ENCODE data around the gene SMCO3.

The SMCO3 gene

DNA sequence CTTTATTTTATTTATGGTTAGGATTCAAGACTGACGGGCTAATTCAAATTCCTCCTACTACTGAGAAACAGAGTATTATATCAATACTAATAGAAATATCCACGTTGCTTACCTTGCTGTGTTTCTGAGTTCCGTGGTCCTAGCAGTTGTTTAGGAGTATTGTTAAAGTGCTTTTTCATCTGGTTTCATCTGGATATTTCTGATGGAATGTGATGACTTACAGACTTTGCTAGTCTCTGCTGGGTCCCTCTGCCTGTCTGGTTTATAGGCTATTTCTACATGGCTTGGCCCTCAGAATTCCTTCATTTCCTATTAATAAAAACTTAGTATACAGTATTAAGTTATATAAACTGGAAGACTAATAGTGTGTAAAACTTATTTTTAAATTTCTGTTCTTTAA, at the start of gene SMCO3:
Gene SMCO3 (minus strand): TSS at position 169 of the 400 bp plus-strand sequence. CDS start 7,502 bp downstream, outside the sequence.
- no peak for DNase-seq (ENCODE audit: low read depth)

DNA sequence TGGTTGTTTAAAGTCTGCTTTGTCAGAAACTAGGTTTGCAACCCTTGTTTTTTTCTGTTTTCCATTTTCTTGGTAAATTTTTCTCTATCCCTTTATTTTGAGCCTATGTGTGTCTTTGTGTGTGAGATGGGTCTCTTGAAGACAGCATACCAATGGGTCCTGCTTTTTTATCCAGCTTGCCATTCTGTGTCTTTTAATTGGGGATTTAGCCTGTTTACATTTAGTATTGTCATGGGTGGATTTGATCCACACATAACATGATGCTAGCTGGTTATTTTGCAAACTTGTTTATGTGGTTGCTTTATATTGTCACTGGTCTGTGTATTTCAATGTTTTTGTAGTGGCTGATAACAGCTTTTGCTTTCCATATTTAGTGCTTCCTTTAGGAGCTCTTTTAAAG, 46.5 kb upstream of the SMCO3 start:
- no peak for DNase-seq (ENCODE audit: low read depth)

GRCh38 chr12:14858513-14858912, 44.5 kb upstream of the SMCO3 start:
- no peak for DNase-seq (ENCODE audit: low read depth)

DNA sequence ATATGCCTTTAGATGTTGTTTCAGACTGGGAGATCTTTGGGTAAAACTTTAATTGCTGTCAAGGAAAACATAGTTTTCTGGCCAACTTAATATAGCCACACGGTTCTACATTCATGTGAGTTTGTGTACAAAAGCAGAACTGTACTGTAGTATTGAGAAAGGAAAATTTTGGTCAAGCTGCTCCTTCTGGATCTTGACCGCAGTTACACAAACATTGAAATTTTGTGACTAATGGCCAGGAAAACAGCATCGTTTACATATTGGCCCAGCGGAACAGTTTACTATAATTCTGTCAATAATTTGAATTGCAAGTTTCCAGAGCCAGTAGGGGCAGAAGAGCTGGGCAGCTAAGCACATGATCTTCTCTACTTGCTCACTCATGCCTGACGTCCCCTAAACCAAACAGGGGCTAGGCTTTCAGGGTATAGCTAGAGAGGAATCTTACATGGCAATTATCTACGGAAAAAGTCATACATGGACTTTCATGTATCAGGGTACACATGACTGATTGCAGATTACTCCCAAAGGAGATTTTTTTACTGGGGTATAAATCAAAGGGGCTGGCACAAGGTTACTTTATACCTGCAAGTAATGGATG, 40.7 kb upstream of the SMCO3 start:
- DNase-seq (ENCODE audit: low read depth), result no peak

- DNase-seq (ENCODE audit: low read depth), result no peak
These were observed 40.0 kb upstream of the SMCO3 start for GRCh38 chr12:14853961-14854360.

- DNase-seq (ENCODE audit: low read depth), result no peak
These were observed 38.9 kb upstream of the SMCO3 start for GRCh38 chr12:14852880-14853279.

DNA sequence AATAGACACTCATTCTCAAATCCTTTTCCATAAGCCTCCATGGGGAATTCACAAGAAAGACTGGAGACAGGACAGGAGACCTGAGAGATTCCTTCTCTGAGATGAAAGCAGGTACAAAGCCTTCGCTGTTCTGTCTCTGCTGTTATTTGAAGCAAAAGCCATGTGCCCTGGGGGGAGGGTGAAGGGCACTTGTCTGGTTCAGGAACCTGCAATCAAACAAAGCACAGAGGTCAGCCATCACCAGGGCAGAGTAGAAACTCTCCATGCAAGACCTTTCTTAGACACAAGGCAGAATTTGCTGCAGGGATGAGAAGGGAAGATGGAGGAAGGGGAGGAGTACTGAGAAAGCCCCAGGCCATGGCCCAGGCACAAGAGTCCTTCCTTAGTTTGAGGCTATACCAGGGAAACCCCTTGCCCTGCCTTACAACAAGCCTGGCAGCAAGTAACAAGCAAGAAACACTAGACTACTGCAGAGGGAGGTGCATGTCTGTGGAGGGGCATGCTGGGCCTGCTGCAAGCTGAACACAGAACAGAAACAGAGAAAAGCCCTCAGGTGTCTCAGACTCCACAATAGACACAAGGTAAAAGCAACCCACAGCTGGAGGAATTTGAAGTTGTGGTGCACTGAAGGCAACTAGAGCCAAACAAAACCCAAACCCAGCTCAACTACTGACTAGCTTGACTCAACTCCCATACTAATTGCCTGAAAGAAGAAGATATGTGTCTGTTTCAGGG, 37.1 kb upstream of the SMCO3 start:
- no peak for DNase-seq (ENCODE audit: low read depth)

DNA sequence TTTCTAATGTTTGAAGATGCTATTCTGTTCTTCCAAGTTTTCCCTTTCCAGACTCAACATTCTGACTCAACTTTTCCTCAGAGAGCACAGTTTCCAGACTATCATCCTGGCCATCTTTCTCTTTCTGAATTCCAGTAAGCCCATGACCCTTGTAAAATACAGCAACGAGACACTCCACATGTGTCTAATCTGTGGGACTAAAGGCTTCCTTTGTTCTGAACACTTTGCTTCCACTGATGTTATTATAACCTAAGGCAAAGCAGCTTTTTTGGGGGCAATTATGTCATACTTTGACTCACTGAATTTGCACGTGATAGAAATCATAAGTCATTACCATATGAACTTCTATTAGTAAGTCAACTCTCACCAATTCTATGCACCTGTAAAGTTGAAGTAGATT, 35.7 kb upstream of the SMCO3 start:
- no peak for DNase-seq (ENCODE audit: low read depth)

DNA sequence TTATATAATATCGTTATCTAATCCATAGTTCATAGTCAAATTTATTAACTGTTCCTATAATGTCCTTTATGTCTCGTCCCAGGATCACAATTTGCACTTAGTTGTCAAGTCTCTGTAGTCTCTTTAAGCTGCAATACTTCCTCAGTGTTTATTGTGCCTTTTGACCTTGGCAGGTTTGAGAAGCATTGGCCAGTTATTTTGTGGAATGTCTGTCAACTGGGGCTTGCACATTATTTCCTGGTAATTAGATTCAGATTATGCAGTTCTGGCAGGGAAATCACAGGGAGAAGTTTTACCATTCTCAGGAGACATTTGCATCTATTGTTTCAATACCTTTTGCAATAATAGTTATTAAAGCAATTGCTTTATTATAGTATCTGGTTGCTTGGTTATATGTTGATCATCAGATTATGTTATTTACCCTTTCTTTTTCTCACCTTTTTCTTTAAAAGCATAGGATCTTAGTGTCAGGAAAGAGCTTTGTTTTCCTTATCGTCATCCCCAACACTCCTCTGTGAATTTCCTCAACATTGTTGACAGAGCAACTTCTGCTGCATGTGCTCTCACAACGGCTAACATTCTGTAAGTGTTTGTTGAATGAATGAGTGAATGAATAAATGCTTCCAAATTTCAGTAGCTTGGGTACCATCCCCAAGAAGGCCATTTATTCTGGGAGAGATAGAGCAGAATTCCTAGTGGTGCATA, 33.0 kb upstream of the SMCO3 start:
- no peak for DNase-seq (ENCODE audit: low read depth)

GRCh38 chr12:14846042-14846587, 32.1 kb upstream of the SMCO3 start:
- DNase-seq (ENCODE audit: low read depth), result no peak

DNA sequence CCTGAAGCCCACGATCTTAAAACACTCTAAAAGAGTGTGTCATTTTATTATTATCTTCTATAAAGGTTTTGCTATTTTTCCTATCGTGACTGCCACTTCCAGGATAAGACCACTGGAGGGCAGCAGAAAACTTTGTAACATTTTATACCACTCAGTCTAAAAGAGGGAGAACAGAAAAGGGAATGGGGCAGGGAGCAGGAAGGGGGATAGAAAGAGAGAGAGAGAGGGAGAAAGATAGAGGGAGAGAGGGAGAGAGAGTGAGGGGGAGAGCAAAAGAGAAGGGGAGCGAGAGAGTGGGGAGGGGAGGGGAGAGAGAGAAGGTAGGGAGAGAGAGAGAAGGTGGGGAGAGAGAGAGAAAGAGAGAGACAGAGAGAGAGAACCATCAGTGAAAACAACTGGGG, 31.4 kb upstream of the SMCO3 start:
- no peak for DNase-seq (ENCODE audit: low read depth)

- DNase-seq (ENCODE audit: low read depth), result no peak
These were observed 30.4 kb upstream of the SMCO3 start for GRCh38 chr12:14844401-14844800.

DNA sequence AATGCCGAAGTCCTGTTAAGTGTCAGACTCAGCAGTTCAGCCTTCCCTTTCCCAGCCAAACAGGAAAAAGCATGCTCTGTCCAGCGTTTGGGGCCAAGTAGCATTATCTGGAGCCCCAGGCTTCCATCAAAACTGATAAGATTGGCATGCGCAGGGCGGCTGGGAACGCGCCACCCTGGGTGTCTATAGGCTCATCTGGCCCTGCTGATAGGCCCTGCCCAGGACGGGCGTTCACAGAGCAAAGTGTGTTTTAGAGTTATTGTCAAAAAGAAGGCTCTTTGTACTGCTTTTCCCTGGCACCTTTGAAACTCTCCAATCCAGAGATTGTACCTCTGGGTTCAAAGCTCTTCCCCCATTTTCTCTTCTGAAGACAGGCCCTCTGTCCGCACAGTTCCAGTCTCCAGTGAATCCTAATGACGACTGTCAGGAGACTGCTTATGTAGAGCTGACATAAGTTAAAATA, 29.5 kb upstream of the SMCO3 start, which contains the start of gene ART4:
Gene ART4 (minus strand): TSS at position 102 of the 463 bp plus-strand sequence. CDS start 413 bp downstream, outside the sequence.
- no peak for DNase-seq (ENCODE audit: low read depth)

GRCh38 chr12:14842315-14842714, 28.3 kb upstream of the SMCO3 start:
- DNase-seq (ENCODE audit: low read depth), result no peak

- DNase-seq (ENCODE audit: low read depth), result no peak
These were observed 27.8 kb upstream of the SMCO3 start for GRCh38 chr12:14841761-14842160.

GRCh38 chr12:14840616-14841015, 26.6 kb upstream of the SMCO3 start:
- DNase-seq (ENCODE audit: low read depth), result no peak

DNA sequence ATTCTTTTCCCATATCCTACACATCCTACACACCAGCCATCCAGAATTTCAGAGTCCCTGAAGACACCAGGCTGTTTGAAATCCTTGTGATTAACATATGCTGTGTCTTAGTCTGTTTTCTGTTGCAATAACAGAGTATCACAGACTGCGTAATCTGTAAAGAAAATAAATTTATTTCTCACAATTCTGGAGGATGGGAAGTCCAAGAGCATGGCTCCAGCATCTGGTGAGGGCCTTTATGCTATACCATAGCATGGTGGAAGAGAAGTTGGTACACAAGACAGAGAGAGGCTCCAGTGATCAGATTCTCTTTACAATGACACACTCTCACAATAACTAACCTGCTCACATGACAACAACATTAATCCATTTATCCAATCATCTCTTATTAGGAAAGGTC, 25.3 kb upstream of the SMCO3 start:
- DNase-seq (ENCODE audit: low read depth), result no peak

DNA sequence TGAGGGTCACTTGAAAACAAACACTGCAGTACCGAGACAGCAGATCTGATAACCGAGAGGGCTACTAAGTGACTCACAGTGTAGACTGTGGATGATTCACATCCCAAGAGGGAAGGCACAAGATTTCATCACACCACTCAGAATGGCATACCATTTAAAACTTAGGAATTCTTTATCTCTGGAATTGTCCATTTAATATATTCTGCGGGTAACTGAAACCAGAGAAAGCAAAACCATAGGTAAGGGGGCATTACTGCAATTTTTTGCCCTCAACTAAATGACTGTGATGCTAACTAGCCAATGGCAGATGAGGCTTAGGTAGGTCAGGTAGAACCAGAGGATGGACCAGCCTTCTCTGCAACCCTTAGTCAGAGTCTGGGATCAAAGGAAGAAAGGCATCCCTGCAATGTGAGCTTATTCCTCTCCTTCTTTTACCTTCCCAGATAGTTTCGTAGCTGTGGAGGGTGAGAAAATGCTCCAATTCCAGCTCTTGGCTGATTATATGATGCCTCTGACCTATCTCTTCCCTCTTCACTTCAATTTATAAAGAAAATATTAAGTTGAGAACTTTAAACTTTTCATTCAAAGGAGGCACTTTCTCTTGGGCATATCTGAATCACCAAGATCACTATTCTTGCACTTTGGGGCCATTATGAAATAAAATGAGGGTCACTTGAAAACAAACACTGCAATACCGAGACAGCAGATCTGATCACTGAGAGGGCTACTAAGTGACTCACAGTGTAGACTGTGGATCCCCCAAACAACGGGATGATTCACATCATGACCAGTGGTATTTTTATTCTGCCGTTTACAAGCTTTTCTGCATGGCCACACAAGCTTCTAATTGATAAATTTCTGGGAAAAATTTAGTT, 22.6 kb upstream of the SMCO3 start:
- DNase-seq (ENCODE audit: low read depth), result no peak

- DNase-seq (ENCODE audit: low read depth), result no peak
These were observed 20.5 kb upstream of the SMCO3 start for GRCh38 chr12:14834509-14834908.

GRCh38 chr12:14833952-14834351, 20.0 kb upstream of the SMCO3 start:
- no peak for DNase-seq (ENCODE audit: low read depth)

GRCh38 chr12:14833336-14833735, 19.4 kb upstream of the SMCO3 start:
- no peak for DNase-seq (ENCODE audit: low read depth)

GRCh38 chr12:14828892-14829291, 14.9 kb upstream of the SMCO3 start:
- no peak for DNase-seq (ENCODE audit: low read depth)
